ENCODE data around the gene LCN9.

The LCN9 gene

GRCh38 chr9:135662758-135663450, at the start of gene LCN9:
Gene LCN9, plus strand, starts transcription at chr9:135663309. Its CDS starts 13 bp downstream, at chr9:135663322.
- Mint-ChIP-seq H3K36me3 (no peaks in the 10 kb centered on the region), H3K4me1 (no peaks in the 10 kb centered on the region), H3K4me3 (no peak within 1 kb of the TSS), H3K27me3 (peaks cover 0 to 13% of the 10 kb centered on the region in 2 donors), H3K9me3 (no peaks in the 10 kb centered on the region), H3K27ac (no peak within 1 kb of the TSS)
- DNase-seq, result no peak
- no peak for ATAC-seq (replicated peaks)

- H3K36me3 Mint-ChIP-seq, result no peaks in the 10 kb centered on the region
- ATAC-seq (replicated peaks), result no peak
- no peaks in the 10 kb centered on the region for H3K4me1 Mint-ChIP-seq
- H3K9me3 Mint-ChIP-seq, result peaks cover 5 to 7% of the 10 kb centered on the region in 2 donors
- no peak overlapping the region for H3K27ac Mint-ChIP-seq
- no peak overlapping the region for H3K4me3 Mint-ChIP-seq
- DNase-seq, result no peak
- peaks cover 18 to 38% of the 10 kb centered on the region in 2 donors for H3K27me3 Mint-ChIP-seq
Observed at GRCh38 chr9:135613946-135614805, 48.9 kb upstream of the LCN9 start.

- H3K9me3 Mint-ChIP-seq, result peaks cover 5 to 6% of the 10 kb centered on the region in 2 donors
- no peak overlapping the region for H3K27ac Mint-ChIP-seq
- H3K36me3 Mint-ChIP-seq, result no peaks in the 10 kb centered on the region
- peaks cover 18 to 34% of the 10 kb centered on the region in 2 donors for H3K27me3 Mint-ChIP-seq
- ATAC-seq (replicated peaks) (no peak), DNase-seq (no peak)
- H3K4me1 Mint-ChIP-seq, result no peaks in the 10 kb centered on the region
- no peak overlapping the region for H3K4me3 Mint-ChIP-seq
Observed at GRCh38 chr9:135614821-135615665, 48.1 kb upstream of the LCN9 start.

GRCh38 chr9:135615666-135616618, 47.2 kb upstream of the LCN9 start:
- H3K27me3 Mint-ChIP-seq, result peaks cover 18 to 28% of the 10 kb centered on the region in 2 donors
- peaks cover 4 to 5% of the 10 kb centered on the region in 2 donors for H3K9me3 Mint-ChIP-seq
- H3K36me3 Mint-ChIP-seq, result no peaks in the 10 kb centered on the region
- no peak overlapping the region for H3K27ac Mint-ChIP-seq
- no peak for DNase-seq
- H3K4me3 Mint-ChIP-seq, result no peak overlapping the region
- no peaks in the 10 kb centered on the region for H3K4me1 Mint-ChIP-seq
- no peak for ATAC-seq (replicated peaks)

- Mint-ChIP-seq H3K4me3 (no peak overlapping the region), H3K27me3 (peaks cover 13 to 25% of the 10 kb centered on the region in 2 donors), H3K9me3 (peaks cover 2% of the 10 kb centered on the region in 2 donors), H3K27ac (no peak overlapping the region), H3K36me3 (no peaks in the 10 kb centered on the region), H3K4me1 (no peaks in the 10 kb centered on the region)
- no peak for DNase-seq
- no peak for ATAC-seq (replicated peaks)
Observed at GRCh38 chr9:135616619-135617537, 46.2 kb upstream of the LCN9 start.

- no peak overlapping the region for H3K27ac Mint-ChIP-seq
Observed at GRCh38 chr9:135617538-135617900, 45.6 kb upstream of the LCN9 start.

GRCh38 chr9:135617991-135618411, 45.1 kb upstream of the LCN9 start:
- no peaks in the 10 kb centered on the region for H3K4me1 Mint-ChIP-seq
- no peak overlapping the region for H3K27ac Mint-ChIP-seq
- no peaks in the 10 kb centered on the region for H3K36me3 Mint-ChIP-seq
- H3K27me3 Mint-ChIP-seq, result peaks cover 10 to 20% of the 10 kb centered on the region in 2 donors
- ATAC-seq (replicated peaks), result no peak
- DNase-seq, result no peak
- no peak overlapping the region for H3K4me3 Mint-ChIP-seq
- H3K9me3 Mint-ChIP-seq, result no peaks in the 10 kb centered on the region

More at GRCh38 chr9:135617538-135617900, 45.6 kb upstream of the LCN9 start:
- Mint-ChIP-seq H3K9me3 (no peaks in the 10 kb centered on the region), H3K4me3 (no peak overlapping the region), H3K4me1 (no peaks in the 10 kb centered on the region), H3K36me3 (no peaks in the 10 kb centered on the region), H3K27me3 (peaks cover 10 to 21% of the 10 kb centered on the region in 2 donors)
- DNase-seq, result no peak
- no peak for ATAC-seq (replicated peaks)

GRCh38 chr9:135618866-135619598, 44.1 kb upstream of the LCN9 start:
- DNase-seq (no peak), ATAC-seq (replicated peaks) (no peak)
- Mint-ChIP-seq H3K27me3 (peaks cover 10 to 14% of the 10 kb centered on the region in 2 donors), H3K9me3 (no peaks in the 10 kb centered on the region), H3K4me1 (no peaks in the 10 kb centered on the region), H3K4me3 (no peak overlapping the region), H3K27ac (no peak overlapping the region), H3K36me3 (no peaks in the 10 kb centered on the region)

GRCh38 chr9:135619599-135619886, 43.6 kb upstream of the LCN9 start:
- Mint-ChIP-seq H3K36me3 (no peaks in the 10 kb centered on the region), H3K9me3 (no peaks in the 10 kb centered on the region), H3K27ac (no peak overlapping the region), H3K27me3 (peaks cover 10 to 14% of the 10 kb centered on the region in 2 donors), H3K4me1 (no peaks in the 10 kb centered on the region), H3K4me3 (no peak overlapping the region)
- DNase-seq (no peak), ATAC-seq (replicated peaks) (no peak)

GRCh38 chr9:135620558-135620957, 42.6 kb upstream of the LCN9 start:
- DNase-seq (no peak), ATAC-seq (replicated peaks) (no peak)
- H3K27me3 Mint-ChIP-seq, result peaks cover 7 to 10% of the 10 kb centered on the region in 2 donors
- H3K4me1 Mint-ChIP-seq, result no peaks in the 10 kb centered on the region
- H3K36me3 Mint-ChIP-seq, result no peaks in the 10 kb centered on the region
- no peak overlapping the region for H3K27ac Mint-ChIP-seq
- no peak overlapping the region for H3K4me3 Mint-ChIP-seq
- H3K9me3 Mint-ChIP-seq, result no peaks in the 10 kb centered on the region

GRCh38 chr9:135622415-135623020, 40.6 kb upstream of the LCN9 start:
- no peak overlapping the region for H3K27ac Mint-ChIP-seq
- no peaks in the 10 kb centered on the region for H3K36me3 Mint-ChIP-seq
- no peaks in the 10 kb centered on the region for H3K4me1 Mint-ChIP-seq
- H3K27me3 Mint-ChIP-seq, result peaks cover 4 to 13% of the 10 kb centered on the region in 2 donors
- DNase-seq (no peak), ATAC-seq (replicated peaks) (no peak)
- H3K4me3 Mint-ChIP-seq, result no peak overlapping the region
- peaks cover 7 to 9% of the 10 kb centered on the region in 2 donors for H3K9me3 Mint-ChIP-seq

- Mint-ChIP-seq H3K27me3 (peaks cover 4 to 7% of the 10 kb centered on the region in 2 donors), H3K36me3 (no peaks in the 10 kb centered on the region)
- no peak for DNase-seq
Observed at GRCh38 chr9:135624282-135624681, 38.8 kb upstream of the LCN9 start.

More at GRCh38 chr9:135624282-135624681, 38.8 kb upstream of the LCN9 start:
- H3K4me3 Mint-ChIP-seq, result no peak overlapping the region
- ATAC-seq (replicated peaks), result no peak
- peaks cover 13 to 18% of the 10 kb centered on the region in 2 donors for H3K9me3 Mint-ChIP-seq
- H3K27ac Mint-ChIP-seq, result no peak overlapping the region
- no peaks in the 10 kb centered on the region for H3K4me1 Mint-ChIP-seq

Data from stimulated activated naive B cell treated with anti-CD40 and anti-IgM and Interleukin-4, amounts not matched to agents 10 μg/mL and 1 μg/mL and 100 μg/mL, for 72 hours (primary cell).